ENCODE measurements around the gene PRKCZ. TPM values are rescaled to one million over a fixed set of nuclear protein-coding genes. Genes with fewer than 3 reads are reported as not detected.

PRKCZ gene
- polyA plus RNA-seq, 1 of the 3 experiments (the other 2 are of a cell fraction) = 24.2 TPM

- Histone ChIP-seq H3F3A (replicated peaks; ENCODE audit: insufficient read depth) (no peaks in the 10 kb centered on the region), H2AFZ (ENCODE audit: low read depth) (no peak overlapping the region), H3K9me2 (no peaks in the 10 kb centered on the region), H3K4me1 (ENCODE audit: control insufficient read depth in 1 of 2, insufficient read depth in 2 of 2, low read depth in 1 of 2, low read length in 1 of 2) (peaks cover 0 to 2% of the 10 kb centered on the region in 2 experiments; a peak in 1 of 4 replicates), H3K36me3 (replicated peaks in 1 of 2; ENCODE audit: control insufficient read depth in 1 of 2, insufficient read depth in 2 of 2, low read length in 1 of 2) (peaks cover 0 to under 1% of the 10 kb centered on the region in 2 experiments), H3K4me3 (ENCODE audit: low read depth in 2 of 2, low read length in 1 of 2) (no peak overlapping the region), H3K79me2 (ENCODE audit: insufficient read depth) (no peaks in the 10 kb centered on the region), H4K20me1 (ENCODE audit: insufficient read depth) (no peaks in the 10 kb centered on the region), H3K4me2 (no peak overlapping the region), H3K27ac (ENCODE audit: low read depth in 2 of 2, low read length in 1 of 2) (no peak overlapping the region), H3K9me3 (no peaks in the 10 kb centered on the region), H3K9ac (no peak overlapping the region), H3K27me3 (ENCODE audit: insufficient read depth) (no peaks in the 10 kb centered on the region)
- 91% methylated on average over 16 of the region's 16 CpGs for WGBS (ENCODE audit: low lambda C conversion rate)
- ChIA-PET CTCF (no interaction called here), POLR2A (no interaction called here)
- DNase-seq = no peak
- no peak for TF ChIP-seq TEAD4 (IDR thresholded peaks at IDR 0.05; ENCODE audit: borderline replicate concordance, insufficient read depth)
- TF ChIP-seq IRF3 (IDR thresholded peaks at IDR 0.05; ENCODE audit: low read depth, low read length) = no peak
- TF ChIP-seq RXRA (IDR thresholded peaks at IDR 0.05; ENCODE audit: borderline replicate concordance, low read depth) = no peak
- no peak for TF ChIP-seq GABPA (IDR thresholded peaks at IDR 0.05; ENCODE audit: low read depth)
- no peak for TF ChIP-seq USF2 (IDR thresholded peaks at IDR 0.05; ENCODE audit: borderline replicate concordance, low read depth, low read length)
- TF ChIP-seq FOXM1 (IDR thresholded peaks at IDR 0.05; ENCODE audit: low read depth) = no peak
- TF ChIP-seq ZBTB33 (IDR thresholded peaks at IDR 0.05; ENCODE audit: borderline replicate concordance, low read depth) = no peak
- TF ChIP-seq RFX5 (IDR thresholded peaks at IDR 0.05; ENCODE audit: low read length) = no peak
- TF ChIP-seq NRF1 (IDR thresholded peaks at IDR 0.05; ENCODE audit: low read depth, low read length) = no peak
- TF ChIP-seq CTCF (IDR thresholded peaks at IDR 0.05) = no peak
- TF ChIP-seq EP300 (IDR thresholded peaks at IDR 0.05; ENCODE audit: borderline replicate concordance in 1 of 2, low read depth in 1 of 2, low read length in 1 of 2) = no peak
- TF ChIP-seq FOSL2 (IDR thresholded peaks at IDR 0.05; ENCODE audit: borderline replicate concordance, low read depth) = no peak
Observed at GRCh38 chr1:2101531-2101930, 51.3 kb downstream of the PRKCZ start.

Data from SK-N-SH (cell line).